T-helper 1 cell (primary cell): ENCODE measurements around the gene CXCR5.
A peak's percentile ranks its signal among the peaks of the same experiment; 100 is the strongest.

ENCODE experiments used
- DNase-seq, 5 donors: peaks; one replicate each; pipeline ENCODE4 v3.0.0-alpha.2; 2012 to 2020

The CXCR5 gene

GRCh38 chr11:118929501-118930093 is 45.9 kb downstream of the CXCR5 start:
- DNase-seq = peak; percentile 73 to 81 (median 78)

- peak; percentile 69 to 88 (median 81) for DNase-seq
Observed at GRCh38 chr11:118930094-118930712, 46.5 kb downstream of the CXCR5 start.

GRCh38 chr11:118931571-118931970 is 47.9 kb downstream of the CXCR5 start:
- no peak for DNase-seq

- DNase-seq = no peak
Observed at GRCh38 chr11:118933486-118933885, 49.8 kb downstream of the CXCR5 start.

GRCh38 chr11:118935376-118935775 is 51.7 kb downstream of the CXCR5 start:
- DNase-seq = no peak

GRCh38 chr11:118938491-118939403 is 55.1 kb downstream of the CXCR5 start:
- no peak for DNase-seq

GRCh38 chr11:118939404-118939915 is 55.8 kb downstream of the CXCR5 start:
- DNase-seq = no peak

- peak in 1 of 5 donors; percentile 52 for DNase-seq
Observed at GRCh38 chr11:118939953-118940598, 56.4 kb downstream of the CXCR5 start.

GRCh38 chr11:118947091-118947490 is 63.4 kb downstream of the CXCR5 start:
- no peak for DNase-seq
